ENCODE results near the gene TRIM7. TPM values are rescaled to one million over a fixed set of nuclear protein-coding genes. Genes with fewer than 3 reads are reported as not detected.
A peak's percentile ranks its signal among the peaks of the same experiment; 100 is the strongest.
"Not testable (repeated sequence)": the region's sequence is repeated elsewhere in the genome, so short reads cannot be mapped to it uniquely, and the experiment has no call there.

TRIM7 gene
- total and polyA plus RNA-seq, 7 donors: 0.55 to 5.3 (median 1.2) TPM

- peak; percentile 40 for DNase-seq
- H3K36me3 ChIP-seq; H3K9me3 ChIP-seq; H3K4me3 ChIP-seq; H3K27me3 ChIP-seq; H3K27ac ChIP-seq; intact Hi-C loops (cut with DNase I): not testable (repeated sequence)
- H3K4me1 ChIP-seq: peaks cover 0 to 32% (median 31%) of the 10 kb centered on the region in 4 donors
- WGBS, 2 donors: 87 to 90% methylated on average over 24 of the region's 24 CpGs
Measured at GRCh38 chr5:181209006-181209405, 4.0 kb upstream of the TRIM7 start.

GRCh38 chr5:181207960-181208253, 2.9 kb upstream of the TRIM7 start:
- peaks cover 0 to 12% (median 11%) of the 10 kb centered on the region in 3 donors for H3K27me3 ChIP-seq
- intact Hi-C loops (cut with DNase I): no loop called here
- peak overlapping the region in 2 of 4 donors; percentile 68 to 71 for H3K4me3 ChIP-seq
- DNase-seq: no peak
- peak overlapping the region; percentile 71 to 85 (median 83) for H3K27ac ChIP-seq
- WGBS, 2 donors: 46 to 49% methylated on average over 3 of the region's 3 CpGs
- no peaks in the 10 kb centered on the region for H3K9me3 ChIP-seq
- H3K36me3 ChIP-seq: no peaks in the 10 kb centered on the region
- peaks cover 0 to 38% (median 36%) of the 10 kb centered on the region in 4 donors for H3K4me1 ChIP-seq
- TF ChIP-seq CTCF (IDR thresholded peaks at IDR 0.05): no peak
- no peak for TF ChIP-seq EP300 (IDR thresholded peaks at IDR 0.05)
- TF ChIP-seq POLR2AphosphoS5 (IDR thresholded peaks at IDR 0.05): no peak
- TF ChIP-seq POLR2A (IDR thresholded peaks at IDR 0.05): no peak

- peak; percentile 90 for DNase-seq
- 1% methylated on average over 36 of the region's 36 CpGs for whole genome bisulfite sequencing, 2 donors
- H3K27me3 ChIP-seq: peaks cover 0 to 12% (median 11%) of the 10 kb centered on the region in 3 donors
- H3K36me3 ChIP-seq: no peaks in the 10 kb centered on the region
- H3K27ac ChIP-seq: peak overlapping the region; percentile 71 to 85 (median 83)
- peak overlapping the region; percentile 39 to 71 (median 62) for H3K4me3 ChIP-seq
- H3K4me1 ChIP-seq: peaks cover 0 to 38% (median 36%) of the 10 kb centered on the region in 4 donors
- no peak for TF ChIP-seq EP300 (IDR thresholded peaks at IDR 0.05)
- TF ChIP-seq CTCF (IDR thresholded peaks at IDR 0.05): no peak
- TF ChIP-seq POLR2AphosphoS5 (IDR thresholded peaks at IDR 0.05): peak in 2 of 4 donors; percentile 42 to 59
- no peak for TF ChIP-seq POLR2A (IDR thresholded peaks at IDR 0.05)
- no peaks in the 10 kb centered on the region for H3K9me3 ChIP-seq
- intact Hi-C loops (cut with DNase I): no loop called here
Measured at GRCh38 chr5:181207214-181207959, 2.4 kb upstream of the TRIM7 start.

- Histone ChIP-seq H3K36me3 (no peaks in the 10 kb centered on the region), H3K4me1 (peaks cover 0 to 38% (median 36%) of the 10 kb centered on the region in 4 donors), H3K27me3 (peaks cover 0 to 12% (median 11%) of the 10 kb centered on the region in 3 donors), H3K4me3 (peak overlapping the region; percentile 39 to 71 (median 62)), H3K27ac (peak overlapping the region; percentile 71 to 85 (median 83)), H3K9me3 (no peaks in the 10 kb centered on the region)
- DNase-seq: peak; percentile 67
- TF ChIP-seq POLR2A (IDR thresholded peaks at IDR 0.05) (no peak), EP300 (IDR thresholded peaks at IDR 0.05) (no peak), POLR2AphosphoS5 (IDR thresholded peaks at IDR 0.05) (no peak), CTCF (IDR thresholded peaks at IDR 0.05) (no peak)
- intact Hi-C loops (cut with DNase I): loop anchor here (1.0 kb wide), 3 partner anchors 12 to 55 kb away; partner anchors contain the start of gene TRIM52
- 4 to 6% methylated on average over 37 of the region's 37 CpGs for WGBS, 2 donors
Measured at GRCh38 chr5:181205761-181206649, 1.0 kb upstream of the TRIM7 start.

Data from sigmoid colon (tissue), 7 donors.